ENCODE data around the gene ZEB2.

The ZEB2 gene

DNA sequence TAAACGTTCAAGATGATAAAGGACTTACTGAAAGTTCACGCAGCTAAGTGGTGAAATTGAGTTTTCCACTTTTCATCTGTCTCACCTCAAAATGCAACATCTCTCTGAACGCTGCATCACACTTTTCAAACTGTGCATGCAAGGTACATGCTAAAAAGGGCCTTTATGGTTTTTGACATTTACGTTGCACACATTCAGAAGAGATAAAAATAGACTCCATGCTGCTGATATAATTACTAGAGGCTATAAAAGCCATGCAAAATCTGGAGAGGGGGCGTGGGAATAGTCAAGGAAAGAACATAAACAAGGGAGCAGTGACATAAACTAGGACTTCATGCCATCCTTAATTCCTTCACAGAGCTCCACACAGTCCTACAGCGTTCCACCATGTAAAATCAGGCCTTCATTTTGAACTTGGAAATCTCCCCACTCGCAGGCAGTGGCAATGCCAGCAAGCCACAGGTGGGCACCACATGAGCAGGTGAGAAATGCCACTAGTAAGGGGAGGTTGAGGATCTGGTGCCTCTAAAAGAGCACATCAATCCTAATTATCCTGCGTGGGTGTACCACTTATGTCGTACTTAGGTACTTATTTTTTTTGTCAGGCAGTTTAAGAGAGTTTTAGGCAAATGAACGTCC, 71.4 kb downstream of the ZEB2 start:
- H3K4me1 Mint-ChIP-seq, result peaks cover 15% of the 10 kb centered on the region
- H3K27me3 Mint-ChIP-seq, result peaks cover 18% of the 10 kb centered on the region
- peak overlapping the region; percentile 23 for H3K4me3 Mint-ChIP-seq
- H3K9me3 Mint-ChIP-seq, result no peaks in the 10 kb centered on the region
- H3K27ac Mint-ChIP-seq, result no peak overlapping the region
- H3K36me3 Mint-ChIP-seq, result no peaks in the 10 kb centered on the region

DNA sequence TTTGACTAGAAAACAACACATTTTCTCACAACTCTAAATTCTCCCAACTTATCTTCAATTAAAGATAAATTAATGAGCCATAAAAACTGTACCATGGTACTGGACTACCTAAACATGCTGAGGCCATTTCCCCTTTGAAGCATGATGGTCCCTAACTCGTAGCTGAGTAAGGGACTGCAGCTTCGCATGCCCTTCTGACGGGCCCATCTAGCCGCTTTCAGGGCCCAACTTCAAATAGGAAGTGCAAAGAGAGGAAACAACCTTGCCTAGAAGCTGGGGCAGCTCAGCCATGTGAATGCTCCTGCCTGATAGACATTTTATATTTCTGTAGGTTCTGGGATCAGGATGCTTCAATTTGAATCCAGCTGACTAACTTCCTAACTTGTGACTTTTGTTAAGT, 72.4 kb downstream of the ZEB2 start:
- Mint-ChIP-seq H3K4me3 (no peak overlapping the region), H3K9me3 (no peaks in the 10 kb centered on the region), H3K4me1 (peaks cover 8% of the 10 kb centered on the region), H3K36me3 (no peaks in the 10 kb centered on the region), H3K27me3 (peaks cover 13% of the 10 kb centered on the region), H3K27ac (no peak overlapping the region)

DNA sequence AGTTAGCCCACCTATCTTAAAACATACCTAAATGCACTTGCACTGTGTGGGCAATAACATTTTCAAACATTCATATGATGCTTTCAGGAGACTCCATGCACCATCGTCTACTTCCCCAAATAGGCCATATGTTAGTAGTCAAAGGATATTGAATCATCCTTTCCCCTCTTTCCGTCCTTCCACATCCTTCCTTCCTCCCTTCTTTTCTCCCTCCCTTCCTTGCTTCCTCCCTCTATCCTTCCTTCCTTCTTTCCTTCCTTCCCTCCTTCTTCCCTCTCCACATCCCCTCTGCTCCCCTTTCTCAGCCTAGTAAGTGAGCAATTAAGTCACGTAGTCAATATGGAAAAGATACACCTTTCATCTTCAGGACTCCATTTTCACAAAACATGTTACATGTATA, 73.8 kb downstream of the ZEB2 start:
- Mint-ChIP-seq H3K4me1 (no peaks in the 10 kb centered on the region), H3K27ac (peak overlapping the region; percentile 4), H3K4me3 (no peak overlapping the region), H3K9me3 (no peaks in the 10 kb centered on the region), H3K27me3 (peaks cover 6% of the 10 kb centered on the region), H3K36me3 (no peaks in the 10 kb centered on the region)

DNA sequence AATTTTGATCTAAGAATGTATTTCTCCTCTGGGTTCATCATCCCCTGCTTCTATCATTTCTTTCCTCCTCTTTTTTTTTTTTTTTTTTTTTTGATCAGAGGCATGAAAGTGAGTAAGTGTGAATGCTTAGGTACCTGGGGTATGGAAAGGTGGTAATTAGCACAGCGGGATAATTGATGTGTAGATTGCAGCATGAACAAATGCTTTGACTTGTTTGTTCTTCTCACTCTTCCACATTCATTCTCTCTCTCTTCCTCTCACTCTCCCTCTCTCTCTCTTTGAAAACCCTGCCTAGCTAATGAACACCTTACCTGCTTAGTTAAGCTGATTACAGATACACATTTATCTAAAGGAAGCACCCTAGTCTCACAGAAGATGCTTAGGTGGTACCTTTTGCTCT, 74.7 kb downstream of the ZEB2 start:
- H3K4me3 Mint-ChIP-seq, result no peak overlapping the region
- no peaks in the 10 kb centered on the region for H3K36me3 Mint-ChIP-seq
- peaks cover 5% of the 10 kb centered on the region for H3K27me3 Mint-ChIP-seq
- H3K4me1 Mint-ChIP-seq, result no peaks in the 10 kb centered on the region
- no peak overlapping the region for H3K27ac Mint-ChIP-seq
- H3K9me3 Mint-ChIP-seq, result no peaks in the 10 kb centered on the region

DNA sequence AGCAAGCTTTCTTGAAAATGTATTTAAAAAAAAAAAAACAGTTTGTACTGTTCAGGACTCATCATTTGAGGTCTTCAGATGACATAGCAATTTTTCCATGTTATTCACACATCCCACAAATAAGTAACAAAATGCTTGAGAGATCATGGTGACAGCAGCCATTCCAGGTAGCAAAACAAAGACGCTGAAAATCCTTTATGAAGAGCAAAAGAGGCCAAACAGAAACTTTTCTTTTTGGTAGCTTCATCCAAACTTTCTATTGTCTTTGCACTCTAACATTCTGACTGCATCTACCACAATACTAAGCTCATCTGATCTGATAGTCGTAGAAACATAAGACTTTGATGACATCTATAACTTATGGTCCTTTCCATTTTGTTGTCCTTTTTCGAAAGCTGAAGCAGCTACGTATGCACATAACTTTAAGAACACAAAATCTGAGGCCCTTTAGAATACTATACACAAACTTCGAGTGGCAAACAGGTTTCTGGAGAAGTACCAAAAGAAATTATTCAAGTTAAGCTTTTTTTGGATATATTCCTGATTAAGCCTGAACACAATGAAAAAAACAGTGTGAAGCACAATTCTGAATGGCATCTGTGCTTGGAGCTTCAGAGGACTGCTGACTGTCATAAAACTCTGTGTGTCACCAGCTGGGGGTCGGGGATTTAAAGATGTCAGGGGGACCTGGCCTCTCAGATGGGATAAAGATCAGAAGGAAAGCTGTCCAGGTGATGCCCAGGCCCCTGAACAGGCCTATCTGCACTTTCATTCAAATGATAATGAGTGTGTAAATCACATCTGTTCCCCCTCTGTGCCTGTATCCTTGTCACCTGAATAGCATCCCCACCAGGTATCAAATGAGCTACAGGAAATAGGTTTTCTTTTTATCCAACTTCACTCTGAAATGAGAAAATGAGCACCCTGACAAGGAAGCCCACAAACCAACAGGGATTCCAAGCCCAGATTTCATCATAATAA, 75.8 kb downstream of the ZEB2 start:
- Mint-ChIP-seq H3K27me3 (peaks cover 5% of the 10 kb centered on the region), H3K4me1 (no peaks in the 10 kb centered on the region), H3K36me3 (no peaks in the 10 kb centered on the region), H3K4me3 (no peak overlapping the region), H3K9me3 (no peaks in the 10 kb centered on the region), H3K27ac (no peak overlapping the region)

DNA sequence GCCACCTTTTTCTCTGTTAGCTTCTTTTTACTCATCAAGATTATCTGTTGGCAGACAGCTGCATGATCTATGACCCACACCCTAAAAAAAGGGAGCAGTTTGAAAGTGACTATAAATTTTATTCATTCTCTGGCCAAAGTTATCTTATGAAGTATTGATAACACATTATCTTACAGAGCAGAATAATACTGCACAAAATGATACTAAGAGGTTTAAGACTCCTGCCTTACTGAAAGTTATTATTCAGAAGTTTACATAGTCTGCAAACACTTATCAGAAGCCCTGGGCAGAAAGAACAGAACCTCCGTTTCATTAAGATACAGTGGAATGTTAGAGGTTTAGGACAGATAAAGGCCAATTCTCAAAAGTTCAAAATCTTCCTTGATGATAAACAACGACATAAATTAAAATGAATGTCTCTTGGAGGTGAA, 78.2 kb downstream of the ZEB2 start:
- no peaks in the 10 kb centered on the region for H3K36me3 Mint-ChIP-seq
- no peak overlapping the region for H3K4me3 Mint-ChIP-seq
- H3K4me1 Mint-ChIP-seq, result no peaks in the 10 kb centered on the region
- no peaks in the 10 kb centered on the region for H3K9me3 Mint-ChIP-seq
- no peak overlapping the region for H3K27ac Mint-ChIP-seq
- H3K27me3 Mint-ChIP-seq, result peaks cover 2% of the 10 kb centered on the region

DNA sequence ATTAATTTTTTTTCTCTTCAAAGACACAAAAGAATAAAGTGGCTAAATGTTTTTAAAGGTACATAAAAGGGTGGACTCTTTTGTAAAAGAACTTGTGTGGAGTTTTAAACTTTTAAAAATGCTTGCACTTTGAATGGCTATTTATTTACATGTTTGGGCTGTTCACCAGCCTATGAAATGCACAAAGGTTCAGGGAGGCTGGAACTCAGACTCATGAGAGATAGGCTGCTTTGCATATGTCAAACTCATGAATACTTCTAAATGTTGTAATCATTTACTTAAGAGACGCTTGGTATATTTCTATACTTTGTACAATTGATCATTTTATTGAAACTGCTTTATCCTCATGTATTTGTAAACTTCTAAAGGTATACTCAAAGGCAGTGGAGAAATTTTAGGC, 79.9 kb downstream of the ZEB2 start:
- H3K27ac Mint-ChIP-seq, result no peak overlapping the region
- no peaks in the 10 kb centered on the region for H3K4me1 Mint-ChIP-seq
- H3K36me3 Mint-ChIP-seq, result no peaks in the 10 kb centered on the region
- no peaks in the 10 kb centered on the region for H3K27me3 Mint-ChIP-seq
- H3K4me3 Mint-ChIP-seq, result no peak overlapping the region
- H3K9me3 Mint-ChIP-seq, result no peaks in the 10 kb centered on the region

DNA sequence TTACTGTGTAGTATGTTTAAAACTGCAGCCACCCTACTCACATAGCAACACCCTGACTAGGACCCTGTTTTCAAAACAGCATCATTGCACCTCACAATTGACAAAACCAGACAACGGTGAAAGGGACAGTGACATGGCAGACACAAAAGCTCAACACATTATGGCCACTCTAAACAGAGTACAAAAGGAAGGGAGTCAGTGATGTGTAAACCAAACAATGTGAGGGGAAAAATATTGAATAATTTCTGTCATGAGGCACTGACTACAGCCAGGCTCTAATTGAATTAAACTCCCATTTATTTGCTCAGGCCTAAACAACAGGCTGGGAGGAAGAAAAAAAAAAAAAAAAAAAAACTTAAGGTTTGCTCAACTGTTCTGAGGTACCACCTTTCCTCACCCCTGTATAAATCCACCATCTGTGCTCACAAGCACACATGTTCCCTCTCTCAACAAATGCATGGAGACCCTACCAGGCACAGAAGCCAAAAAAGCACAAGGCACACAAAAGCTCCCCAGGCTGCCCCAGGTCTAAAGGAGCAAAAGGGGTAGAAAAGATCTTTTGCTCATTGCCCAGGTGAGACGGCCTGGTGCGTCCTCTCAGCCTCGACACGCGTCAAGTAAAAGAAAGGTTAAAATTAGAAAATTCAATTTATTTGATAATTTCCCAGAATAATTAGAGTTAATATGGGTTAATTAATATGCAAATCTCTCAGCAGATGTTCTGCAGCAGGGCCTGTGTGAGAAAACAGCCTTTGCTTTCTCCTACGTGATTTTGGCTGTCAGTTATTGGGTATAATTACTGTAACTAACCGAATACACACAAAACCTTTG, 80.9 kb downstream of the ZEB2 start:
- H3K4me3 Mint-ChIP-seq, result no peak overlapping the region
- no peaks in the 10 kb centered on the region for H3K4me1 Mint-ChIP-seq
- H3K27ac Mint-ChIP-seq, result no peak overlapping the region
- H3K9me3 Mint-ChIP-seq, result no peaks in the 10 kb centered on the region
- H3K27me3 Mint-ChIP-seq, result no peaks in the 10 kb centered on the region
- H3K36me3 Mint-ChIP-seq, result no peaks in the 10 kb centered on the region

DNA sequence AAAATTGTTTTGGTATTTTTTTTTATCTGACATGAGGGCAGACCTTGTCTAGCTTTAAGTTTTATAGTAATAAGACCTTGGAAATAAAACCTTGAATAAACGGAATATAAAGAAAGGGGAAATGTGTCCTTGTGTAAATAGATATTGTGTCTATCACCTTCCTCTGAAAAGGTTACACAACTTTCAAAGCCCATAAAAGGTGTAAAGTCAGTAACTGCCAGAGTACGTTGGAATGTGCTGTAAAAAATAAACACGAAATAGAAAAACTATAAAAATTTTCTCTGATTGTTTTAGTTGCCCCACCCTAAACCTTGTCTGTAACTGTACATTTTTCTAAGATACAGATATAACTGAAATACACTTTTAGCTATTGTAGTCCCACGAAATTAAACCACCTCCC, 82.3 kb downstream of the ZEB2 start:
- H3K36me3 Mint-ChIP-seq, result no peaks in the 10 kb centered on the region
- H3K9me3 Mint-ChIP-seq, result no peaks in the 10 kb centered on the region
- H3K4me1 Mint-ChIP-seq, result no peaks in the 10 kb centered on the region
- no peak overlapping the region for H3K4me3 Mint-ChIP-seq
- H3K27ac Mint-ChIP-seq, result no peak overlapping the region
- H3K27me3 Mint-ChIP-seq, result no peaks in the 10 kb centered on the region

DNA sequence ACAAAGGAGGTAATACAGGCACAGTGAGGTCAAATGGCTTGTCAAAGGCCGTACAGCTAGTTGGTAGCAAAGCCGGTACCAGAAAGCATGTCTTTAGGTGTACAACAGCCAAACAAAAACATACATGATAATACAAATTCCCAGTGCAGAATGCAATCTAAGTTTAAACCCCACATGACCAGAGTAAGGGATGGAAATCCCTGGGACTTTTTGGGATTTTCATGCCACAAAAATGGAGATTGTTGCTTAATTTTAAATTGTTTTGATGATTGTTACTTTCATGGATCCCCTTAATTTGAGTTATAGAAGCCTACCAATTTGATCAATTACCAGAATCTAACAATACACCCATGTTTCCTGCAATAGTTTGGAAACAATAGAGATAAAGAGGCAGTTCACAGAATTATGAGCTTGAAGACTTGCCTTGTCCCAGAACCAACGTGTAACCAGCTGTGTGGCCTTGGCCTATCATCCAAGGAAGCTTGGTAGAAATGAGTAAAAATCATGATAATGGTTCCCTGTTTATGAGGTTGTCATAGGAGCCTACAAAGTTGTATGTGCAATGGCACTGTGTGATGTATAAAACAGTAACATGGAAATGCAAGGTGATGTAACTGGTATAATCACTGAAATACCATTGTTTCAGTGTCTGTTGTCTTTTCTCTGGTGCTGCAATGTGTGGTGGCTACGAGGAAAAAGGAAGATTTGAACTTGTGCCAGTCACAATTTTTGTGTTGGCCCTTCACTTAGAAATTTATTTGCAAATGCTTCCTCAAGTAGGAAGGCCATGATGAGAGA, 85.3 kb downstream of the ZEB2 start:
- no peaks in the 10 kb centered on the region for H3K9me3 Mint-ChIP-seq
- H3K27me3 Mint-ChIP-seq, result no peaks in the 10 kb centered on the region
- H3K4me1 Mint-ChIP-seq, result no peaks in the 10 kb centered on the region
- no peaks in the 10 kb centered on the region for H3K36me3 Mint-ChIP-seq
- no peak overlapping the region for H3K4me3 Mint-ChIP-seq
- no peak overlapping the region for H3K27ac Mint-ChIP-seq

DNA sequence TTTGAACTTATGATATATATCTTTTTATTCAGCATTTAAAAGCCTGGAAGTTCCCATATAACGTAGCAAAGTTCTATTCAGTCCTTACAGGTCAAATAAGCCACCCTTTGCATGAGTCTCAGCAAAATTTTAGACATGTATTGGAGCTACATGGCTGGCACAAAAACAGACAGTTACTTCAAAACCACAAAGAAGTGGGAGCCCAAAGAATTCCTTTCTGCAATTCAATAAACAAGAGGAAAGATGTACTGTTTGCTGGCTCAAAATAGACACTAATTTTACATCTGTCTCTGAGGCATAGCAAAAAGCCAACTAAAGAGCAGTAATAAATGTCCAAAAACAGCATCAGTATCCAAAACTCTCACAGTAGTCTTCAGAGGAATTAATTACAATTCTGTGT, 87.0 kb downstream of the ZEB2 start:
- no peaks in the 10 kb centered on the region for H3K9me3 Mint-ChIP-seq
- H3K4me1 Mint-ChIP-seq, result no peaks in the 10 kb centered on the region
- H3K36me3 Mint-ChIP-seq, result no peaks in the 10 kb centered on the region
- peaks cover 2% of the 10 kb centered on the region for H3K27me3 Mint-ChIP-seq
- H3K27ac Mint-ChIP-seq, result no peak overlapping the region
- H3K4me3 Mint-ChIP-seq, result no peak overlapping the region

DNA sequence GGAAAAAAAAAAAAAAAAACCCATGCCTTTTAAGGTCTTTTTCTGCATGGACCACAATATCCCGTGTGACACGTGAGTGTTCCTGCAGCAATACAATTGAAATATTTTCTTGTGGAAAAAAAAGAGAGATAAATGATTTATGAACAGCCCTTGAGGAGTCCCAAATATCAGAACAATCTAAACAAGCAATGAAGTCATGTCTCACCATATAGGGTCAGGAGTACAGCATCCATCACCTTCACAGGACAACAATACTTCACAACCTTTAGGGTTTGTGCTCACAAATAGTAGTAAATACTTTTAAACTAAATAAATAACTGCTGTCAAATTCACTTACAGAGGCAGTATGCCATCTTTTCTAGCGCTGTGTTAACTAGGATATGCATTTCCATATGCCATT, 87.9 kb downstream of the ZEB2 start:
- H3K4me1 Mint-ChIP-seq, result peaks cover 2% of the 10 kb centered on the region
- H3K27ac Mint-ChIP-seq, result no peak overlapping the region
- no peaks in the 10 kb centered on the region for H3K9me3 Mint-ChIP-seq
- no peak overlapping the region for H3K4me3 Mint-ChIP-seq
- H3K36me3 Mint-ChIP-seq, result no peaks in the 10 kb centered on the region
- peaks cover 2% of the 10 kb centered on the region for H3K27me3 Mint-ChIP-seq

DNA sequence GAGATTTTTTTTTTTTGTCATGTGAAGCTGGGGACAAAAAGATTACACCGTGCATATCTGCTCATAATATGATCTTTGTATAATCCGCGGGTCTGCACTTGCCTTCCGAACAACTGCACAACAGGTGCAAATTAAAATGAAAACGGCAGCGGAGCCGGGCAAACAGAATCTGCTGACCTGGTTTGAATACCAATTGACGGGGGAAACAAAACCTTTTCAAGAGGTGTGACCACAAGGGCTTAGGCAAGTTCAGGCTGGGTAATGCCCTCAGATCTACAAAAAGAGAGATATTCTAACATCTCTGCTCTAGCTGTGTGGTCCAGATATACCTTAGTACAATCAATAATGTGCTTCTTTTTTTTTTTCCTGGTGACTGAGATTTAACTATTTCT, 88.5 kb downstream of the ZEB2 start:
- no peak overlapping the region for H3K4me3 Mint-ChIP-seq
- H3K9me3 Mint-ChIP-seq, result no peaks in the 10 kb centered on the region
- H3K4me1 Mint-ChIP-seq, result peaks cover 4% of the 10 kb centered on the region
- H3K27ac Mint-ChIP-seq, result no peak overlapping the region
- no peaks in the 10 kb centered on the region for H3K36me3 Mint-ChIP-seq
- H3K27me3 Mint-ChIP-seq, result peaks cover 2% of the 10 kb centered on the region

DNA sequence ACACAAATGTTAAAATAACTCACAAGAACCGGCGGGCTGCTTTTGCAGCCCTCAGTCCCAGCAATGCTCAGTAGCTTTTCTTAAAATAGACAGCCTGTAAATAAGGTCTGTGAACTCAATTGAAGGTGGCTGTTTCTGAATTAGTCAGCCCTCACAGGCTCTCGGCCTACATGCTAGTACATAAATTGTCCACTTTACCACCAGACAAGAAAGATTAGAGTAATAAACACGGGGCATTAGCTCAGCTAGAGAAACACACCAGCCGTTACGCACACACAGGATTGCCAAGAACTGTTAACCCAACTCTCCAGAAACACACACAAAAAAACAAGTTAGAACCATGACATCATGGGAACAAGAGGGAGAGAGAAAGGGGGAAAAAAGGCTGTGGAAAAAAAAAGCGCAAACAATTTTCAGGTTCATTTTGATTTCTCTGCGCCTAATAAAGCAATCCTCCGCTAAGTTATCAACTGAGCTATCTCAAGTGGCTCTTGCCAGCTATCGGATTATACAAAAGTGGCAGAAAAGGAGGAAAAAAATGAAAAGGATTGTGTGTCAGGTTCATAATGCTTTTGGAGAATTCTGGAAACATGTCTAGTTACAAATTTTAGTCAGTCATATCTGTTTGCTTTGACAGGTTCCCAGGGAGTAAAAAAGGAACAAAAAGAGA, 89.1 kb downstream of the ZEB2 start:
- Mint-ChIP-seq H3K4me1 (peaks cover 4% of the 10 kb centered on the region), H3K27ac (no peak overlapping the region), H3K27me3 (peaks cover 2% of the 10 kb centered on the region), H3K36me3 (no peaks in the 10 kb centered on the region), H3K9me3 (no peaks in the 10 kb centered on the region), H3K4me3 (no peak overlapping the region)
